Erythroblast (primary cell): ENCODE measurements around the gene CLSTN2.

Experiments
- GATA1 ChIP-seq: IDR thresholded peaks from 2 replicates; pipeline ENCODE4 v1.6.1; 2011; ENCODE audit warnings: low read depth, mild to moderate bottlenecking, control low read depth, low read length, moderate library complexity
- POLR2A ChIP-seq: IDR thresholded peaks from 2 replicates; pipeline ENCODE4 v1.6.1; 2011; ENCODE audit warnings: mild to moderate bottlenecking, low read length

DNA sequence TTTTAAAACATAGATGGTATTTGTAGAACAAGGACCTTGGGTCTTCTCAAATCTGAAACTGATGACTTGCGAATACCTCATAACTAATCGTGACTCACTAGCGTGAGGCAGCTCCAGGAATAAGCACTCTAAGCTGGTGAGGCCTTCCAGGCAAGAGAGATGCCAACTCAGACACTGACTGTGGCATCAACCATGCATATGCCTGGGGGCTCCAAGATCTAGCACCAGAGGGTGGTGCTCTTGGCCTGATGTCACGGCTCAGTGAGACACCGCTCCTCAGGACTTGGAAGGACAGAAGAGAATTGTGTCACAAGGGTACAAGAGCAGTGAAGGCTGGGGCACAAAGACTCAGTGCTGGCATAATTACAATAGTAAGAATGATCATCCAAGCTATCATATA is 617.9 kb downstream of the CLSTN2 start:
- TF ChIP-seq POLR2A (no peak), GATA1 (no peak)
